HG03565 (cell line): ENCODE measurements around the gene DDX53.

Experiments
- ATAC-seq: cut with Tn5 transposase; IDR thresholded peaks from one replicate; pipeline ENCODE4 v1.9.1; 2021; ENCODE audit warnings: mild to moderate bottlenecking, moderate library complexity; ENCODE audit not compliant: unreplicated experiment

Gene DDX53

DNA sequence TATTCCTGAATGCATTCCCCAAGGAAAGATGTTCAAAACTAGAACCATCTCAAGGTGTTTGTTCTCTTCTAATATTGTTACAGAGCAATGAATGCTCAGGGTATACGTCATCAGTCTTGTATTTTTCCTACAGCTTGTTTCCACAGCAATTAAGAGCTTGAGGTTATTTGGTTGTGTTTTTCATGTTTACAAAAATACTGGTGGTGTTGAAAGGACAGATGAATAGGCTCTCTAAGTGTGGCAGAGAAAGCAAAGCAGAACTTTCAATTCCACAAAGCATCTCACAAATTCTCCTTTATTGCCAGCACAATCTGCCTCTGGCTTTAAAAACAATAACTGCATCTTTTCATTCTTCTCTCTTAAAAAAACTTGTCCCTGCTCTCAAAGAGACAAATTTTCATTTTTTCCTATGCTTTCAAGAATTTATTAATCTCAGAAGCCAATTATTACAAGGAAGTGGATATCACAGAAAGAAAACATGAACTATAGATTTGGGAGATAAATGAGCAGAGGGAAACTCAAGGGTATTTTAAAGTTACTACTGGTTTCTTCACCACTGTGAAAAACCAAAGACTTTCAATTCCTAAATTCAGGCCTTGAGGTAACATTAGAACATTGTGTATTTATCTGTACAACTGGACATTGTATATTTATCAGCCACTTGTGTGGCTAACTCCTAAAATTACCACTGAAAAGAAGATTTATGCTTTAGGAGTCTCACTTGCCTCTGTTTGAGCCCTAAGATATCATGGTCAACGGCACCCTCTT is 49.2 kb downstream of the DDX53 start:
- ATAC-seq, result no peak

DNA sequence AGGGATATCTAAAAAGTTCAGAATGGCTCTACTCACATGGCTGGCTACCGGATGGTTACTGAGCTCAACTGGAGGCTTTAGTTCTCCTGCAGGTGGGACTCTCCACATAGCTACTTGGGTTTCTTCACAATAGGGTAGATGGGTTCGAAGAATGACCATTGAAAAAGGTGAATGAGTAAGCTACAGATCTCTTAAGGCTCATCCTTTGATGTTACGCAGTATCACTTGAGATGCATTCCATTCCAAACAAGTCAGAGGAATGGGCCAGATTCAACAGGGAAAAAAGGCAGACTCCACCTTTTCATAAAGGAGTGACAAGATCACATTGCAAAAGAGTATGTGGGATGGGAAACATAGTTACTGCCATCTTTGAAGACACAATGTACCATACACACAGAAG is 52.6 kb downstream of the DDX53 start:
- ATAC-seq, result no peak
